PC-3 (cell line): ENCODE results near the gene ZNF232.

Experiments used
- EZH2 ChIP-seq: fragments of 300-600 bp; sonication (generic); IDR thresholded peaks from one replicate; pipeline ENCODE4 v1.6.1; 2017; ENCODE audit warnings: antibody characterized with exemption, mild to moderate bottlenecking, low read length; ENCODE audit not compliant: unreplicated experiment
- EZH2phosphoT487 ChIP-seq: fragments of 300-600 bp; sonication (generic); IDR thresholded peaks from 2 replicates; pipeline ENCODE4 v1.6.1; 2018; ENCODE audit warnings: mild to moderate bottlenecking, antibody characterized with exemption, low read length, borderline replicate concordance
- TF ChIP-seq, protein P1 (sequence below): fragments of 300-600 bp; sonication (generic); conservative IDR thresholded peaks from 2 replicates; pipeline ENCODE4 v1.5.1; 2017; ENCODE audit warnings: antibody characterized with exemption, low read depth, mild to moderate bottlenecking, low read length

DNA sequence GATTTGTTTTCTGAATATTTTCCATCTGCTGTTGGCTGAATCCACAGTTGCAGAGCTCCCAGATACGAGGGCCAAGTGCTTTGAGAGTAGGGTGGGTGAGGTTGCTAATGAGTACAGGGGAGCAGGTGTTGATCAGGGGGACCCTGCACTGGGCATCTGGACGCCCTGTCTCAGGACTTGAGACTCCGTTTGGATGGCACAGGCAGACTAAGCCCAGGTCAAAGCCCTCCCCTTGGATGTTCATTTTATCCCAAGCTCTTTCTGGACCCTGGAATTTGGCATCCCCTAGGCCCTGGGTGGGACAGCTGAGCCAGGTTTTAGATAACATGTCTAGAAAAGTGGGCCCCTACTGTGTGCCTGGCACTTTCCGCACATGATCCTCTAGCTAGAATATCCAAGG, 16.2 kb upstream of the ZNF232 start:
- TF ChIP-seq, protein P1, sequence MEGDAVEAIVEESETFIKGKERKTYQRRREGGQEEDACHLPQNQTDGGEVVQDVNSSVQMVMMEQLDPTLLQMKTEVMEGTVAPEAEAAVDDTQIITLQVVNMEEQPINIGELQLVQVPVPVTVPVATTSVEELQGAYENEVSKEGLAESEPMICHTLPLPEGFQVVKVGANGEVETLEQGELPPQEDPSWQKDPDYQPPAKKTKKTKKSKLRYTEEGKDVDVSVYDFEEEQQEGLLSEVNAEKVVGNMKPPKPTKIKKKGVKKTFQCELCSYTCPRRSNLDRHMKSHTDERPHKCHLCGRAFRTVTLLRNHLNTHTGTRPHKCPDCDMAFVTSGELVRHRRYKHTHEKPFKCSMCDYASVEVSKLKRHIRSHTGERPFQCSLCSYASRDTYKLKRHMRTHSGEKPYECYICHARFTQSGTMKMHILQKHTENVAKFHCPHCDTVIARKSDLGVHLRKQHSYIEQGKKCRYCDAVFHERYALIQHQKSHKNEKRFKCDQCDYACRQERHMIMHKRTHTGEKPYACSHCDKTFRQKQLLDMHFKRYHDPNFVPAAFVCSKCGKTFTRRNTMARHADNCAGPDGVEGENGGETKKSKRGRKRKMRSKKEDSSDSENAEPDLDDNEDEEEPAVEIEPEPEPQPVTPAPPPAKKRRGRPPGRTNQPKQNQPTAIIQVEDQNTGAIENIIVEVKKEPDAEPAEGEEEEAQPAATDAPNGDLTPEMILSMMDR, result no peak
- TF ChIP-seq EZH2phosphoT487, result no peak
- no peak for TF ChIP-seq EZH2
